Esophagus squamous epithelium (tissue), 5 donors: ENCODE data around the gene SF3A2. TPM values are rescaled to one million over a fixed set of nuclear protein-coding genes. Genes with fewer than 3 reads are reported as not detected.

Source experiments
- DNase-seq: peaks from one replicate; lab custom pipeline; 2025; lab: John Stamatoyannopoulos, UW
- H3K27ac ChIP-seq, 4 donors: fragments of 200-600 bp; sonication (generic); one replicate each; pipeline ENCODE4 v1.5.1; 2016 to 2019; ENCODE audit warnings: mild to moderate bottlenecking in 1 of 4
- H3K27me3 ChIP-seq, 4 donors: fragments of 200-600 bp; sonication (generic); 1 replicate in 3 of 4; 2 replicates in 1 of 4; pipeline versions ENCODE4 v1.5.1 to v1.6.0; 2017 to 2021; ENCODE audit warnings: antibody characterized with exemption in 1 of 4
- H3K36me3 ChIP-seq, 3 donors: fragments of 200-600 bp; sonication (generic); one replicate each; pipeline ENCODE4 v1.5.1; 2016 to 2019
- H3K4me1 ChIP-seq, 3 donors: fragments of 200-600 bp; sonication (generic); one replicate each; pipeline ENCODE4 v1.5.1; 2017 to 2019
- H3K4me3 ChIP-seq, 4 donors: fragments of 200-600 bp; sonication (generic); 1 replicate in 3 of 4; 2 replicates in 1 of 4; pipeline ENCODE4 v1.5.1; 2016 to 2019; ENCODE audit warnings: mild to moderate bottlenecking in 2 of 4, moderate library complexity in 1 of 4
- H3K9me3 ChIP-seq, 3 donors: fragments of 200-600 bp; sonication (generic); one replicate each; pipeline ENCODE4 v1.5.1; 2016 to 2019
- POLR2A ChIP-seq, 4 donors: fragments of 450-650 bp; IDR thresholded peaks; one replicate each; pipeline ENCODE4 v1.6.1; 2017; ENCODE audit warnings: antibody characterized with exemption in 4 of 4, mild to moderate bottlenecking in 4 of 4, moderate library complexity in 3 of 4
- WGBS, 2 donors: methylation state at CpG; one replicate each; pipeline ENCODE4 v1.1.5; 2018; 5-methylcytosine and 5-hydroxymethylcytosine counted together
- intact Hi-C: fragments of 100-400 bp; cut with DNase I; formaldehyde crosslinking; loops from one replicate; pipeline ENCODE4 v1.15.0; 2022
- total RNA-seq, 4 donors: library from RNA; depleted of rRNA; stranded (reverse); fragments of >200 nt; gene quantifications; one replicate each; pipeline ENCODE4 v1.1.0, GENCODE V29; 2016
- TF ChIP-seq, protein P1 (sequence below), 6 experiments: fragments of 450-650 bp in 4 of 6; fragments of 200-600 bp in 2 of 6; sonication (generic) in 2 of 6; IDR thresholded peaks; one replicate each; pipeline ENCODE4 v1.5.1; 2016 to 2019; ENCODE audit warnings: antibody characterized with exemption in 6 of 6, mild to moderate bottlenecking in 4 of 6, moderate library complexity in 4 of 6
- donor health status: DM: yes; HTN: yes; CAD: no.

The SF3A2 gene
- total RNA-seq, 4 donors from 2014 or later = 19.3 to 39.7 (median 31.3) TPM

DNA sequence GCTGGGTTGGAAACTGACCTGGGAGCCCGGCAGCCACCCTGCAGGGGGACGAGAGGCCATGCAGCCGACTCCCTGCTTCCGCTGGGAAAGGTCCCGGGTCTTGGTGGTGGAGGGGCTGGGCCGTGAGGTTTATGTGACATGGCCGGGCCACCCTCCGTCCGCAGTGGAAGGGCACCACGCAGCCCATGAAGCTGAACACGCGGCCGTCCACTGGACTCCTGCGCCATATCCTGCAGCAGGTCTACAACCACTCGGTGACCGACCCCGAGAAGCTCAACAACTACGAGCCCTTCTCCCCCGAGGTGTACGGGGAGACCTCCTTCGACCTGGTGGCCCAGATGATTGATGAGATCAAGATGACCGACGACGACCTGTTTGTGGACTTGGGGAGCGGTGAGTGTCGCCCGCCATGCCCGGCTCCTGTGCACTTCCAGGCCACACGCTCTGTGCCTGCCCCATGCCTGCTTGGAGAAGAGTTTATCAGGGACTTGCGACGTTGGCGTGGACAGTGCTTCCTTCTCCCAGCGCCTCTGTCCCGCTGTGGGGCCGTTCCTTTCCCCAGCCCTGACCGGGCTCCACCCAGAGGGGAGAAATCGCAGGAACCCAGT is 45.7 kb upstream of the SF3A2 start:
- TF ChIP-seq, protein P1, sequence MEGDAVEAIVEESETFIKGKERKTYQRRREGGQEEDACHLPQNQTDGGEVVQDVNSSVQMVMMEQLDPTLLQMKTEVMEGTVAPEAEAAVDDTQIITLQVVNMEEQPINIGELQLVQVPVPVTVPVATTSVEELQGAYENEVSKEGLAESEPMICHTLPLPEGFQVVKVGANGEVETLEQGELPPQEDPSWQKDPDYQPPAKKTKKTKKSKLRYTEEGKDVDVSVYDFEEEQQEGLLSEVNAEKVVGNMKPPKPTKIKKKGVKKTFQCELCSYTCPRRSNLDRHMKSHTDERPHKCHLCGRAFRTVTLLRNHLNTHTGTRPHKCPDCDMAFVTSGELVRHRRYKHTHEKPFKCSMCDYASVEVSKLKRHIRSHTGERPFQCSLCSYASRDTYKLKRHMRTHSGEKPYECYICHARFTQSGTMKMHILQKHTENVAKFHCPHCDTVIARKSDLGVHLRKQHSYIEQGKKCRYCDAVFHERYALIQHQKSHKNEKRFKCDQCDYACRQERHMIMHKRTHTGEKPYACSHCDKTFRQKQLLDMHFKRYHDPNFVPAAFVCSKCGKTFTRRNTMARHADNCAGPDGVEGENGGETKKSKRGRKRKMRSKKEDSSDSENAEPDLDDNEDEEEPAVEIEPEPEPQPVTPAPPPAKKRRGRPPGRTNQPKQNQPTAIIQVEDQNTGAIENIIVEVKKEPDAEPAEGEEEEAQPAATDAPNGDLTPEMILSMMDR (IDR thresholded peaks at IDR 0.05) = no peak
- TF ChIP-seq POLR2A (IDR thresholded peaks at IDR 0.05) = no peak
- H3K27me3 ChIP-seq = no peaks in the 10 kb centered on the region
- intact Hi-C loops = no loop called here
- H3K36me3 ChIP-seq = peaks cover 20 to 100% (median 30%) of the 10 kb centered on the region in 3 donors
- DNase-seq = no peak
- 93 to 99% methylated on average over 9 to 12 of the region's 37 CpGs for WGBS, 2 donors
- no peak overlapping the region for H3K27ac ChIP-seq
- peaks cover 13 to 33% (median 18%) of the 10 kb centered on the region in 3 donors for H3K4me1 ChIP-seq
- no peak overlapping the region for H3K4me3 ChIP-seq
- H3K9me3 ChIP-seq = no peaks in the 10 kb centered on the region

DNA sequence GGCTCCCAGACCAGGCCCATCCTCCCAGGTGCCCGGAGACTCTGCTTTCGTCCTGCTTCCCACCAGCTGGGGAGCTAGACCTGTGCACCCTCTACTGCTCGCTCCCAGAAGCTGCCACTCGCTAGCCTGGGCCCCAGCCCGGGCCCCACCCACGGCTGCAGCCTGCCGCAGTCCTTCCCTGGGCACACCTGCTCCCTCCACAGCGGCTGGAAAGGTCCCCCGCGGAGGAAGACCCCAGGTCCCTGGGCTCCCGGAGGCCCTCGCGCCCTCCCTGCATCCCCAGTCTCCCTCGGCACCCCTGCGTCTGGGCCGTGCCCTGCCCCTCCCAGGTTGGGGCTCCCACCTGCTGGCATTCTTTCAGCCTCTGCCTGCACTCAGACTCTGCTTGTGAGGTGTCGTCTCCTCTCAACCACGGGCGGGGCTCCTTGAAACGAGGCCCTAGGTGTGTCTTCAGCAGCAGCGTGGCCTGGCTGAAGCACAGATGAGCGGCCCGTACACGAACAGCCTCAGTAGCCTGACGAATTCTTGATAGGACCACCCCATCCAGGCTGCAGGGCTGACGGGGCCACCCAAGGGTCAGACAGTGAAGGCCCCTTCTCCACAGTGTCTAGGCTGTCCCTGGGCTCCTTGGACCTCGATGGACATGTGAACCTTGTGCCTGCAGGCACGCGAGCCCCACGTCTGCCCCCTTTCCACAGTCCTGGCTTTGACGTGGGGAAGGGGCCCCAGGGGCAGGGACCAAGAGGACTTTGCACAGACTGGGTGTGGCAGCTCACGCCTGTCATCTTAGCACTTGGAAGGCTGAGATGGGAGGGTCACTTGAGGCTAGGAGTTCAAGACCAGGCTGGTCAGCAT is 44.9 kb upstream of the SF3A2 start:
- intact Hi-C loops = no loop called here
- Histone ChIP-seq H3K36me3 (peaks cover 20 to 100% (median 29%) of the 10 kb centered on the region in 3 donors), H3K9me3 (no peaks in the 10 kb centered on the region), H3K4me1 (peaks cover 6 to 26% (median 12%) of the 10 kb centered on the region in 3 donors), H3K27me3 (no peaks in the 10 kb centered on the region), H3K4me3 (no peak overlapping the region), H3K27ac (no peak overlapping the region)
- DNase-seq = no peak
- TF ChIP-seq, protein P1 (IDR thresholded peaks at IDR 0.05) = no peak
- no peak for TF ChIP-seq POLR2A (IDR thresholded peaks at IDR 0.05)
- WGBS, 2 donors = 82 to 100% methylated on average over 1 to 2 of the region's 32 CpGs

DNA sequence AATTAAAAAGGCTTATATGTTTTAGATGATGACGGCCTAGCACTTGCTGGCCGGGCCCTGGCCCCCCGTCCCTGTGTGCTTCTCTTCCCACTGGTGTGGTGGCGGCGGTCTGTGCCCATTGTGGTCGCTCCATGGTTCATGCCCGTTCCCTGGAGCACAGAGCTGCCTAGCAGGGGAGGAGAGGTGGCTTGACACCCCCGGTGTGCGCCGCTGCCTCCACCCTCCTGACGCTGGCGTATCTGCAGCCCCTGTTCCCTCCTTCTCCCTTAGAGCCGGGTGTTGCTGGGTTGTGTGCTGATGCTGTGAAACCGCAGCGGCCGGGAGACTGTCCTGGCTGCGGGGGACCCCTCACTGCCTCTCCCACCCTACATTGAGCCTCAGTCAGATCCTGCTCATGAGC is 43.8 kb upstream of the SF3A2 start:
- no peak for DNase-seq
- intact Hi-C loops = no loop called here
- WGBS, 2 donors = 91 to 94% methylated on average over 6 to 12 of the region's 17 CpGs
- H3K27me3 ChIP-seq = no peaks in the 10 kb centered on the region
- TF ChIP-seq POLR2A (IDR thresholded peaks at IDR 0.05) = no peak
- TF ChIP-seq, protein P1 (IDR thresholded peaks at IDR 0.05) = no peak
- H3K4me1 ChIP-seq = peaks cover 0 to 17% (median 4%) of the 10 kb centered on the region in 3 donors
- H3K4me3 ChIP-seq = no peak overlapping the region
- no peak overlapping the region for H3K27ac ChIP-seq
- peaks cover 20 to 100% (median 27%) of the 10 kb centered on the region in 3 donors for H3K36me3 ChIP-seq
- no peaks in the 10 kb centered on the region for H3K9me3 ChIP-seq

DNA sequence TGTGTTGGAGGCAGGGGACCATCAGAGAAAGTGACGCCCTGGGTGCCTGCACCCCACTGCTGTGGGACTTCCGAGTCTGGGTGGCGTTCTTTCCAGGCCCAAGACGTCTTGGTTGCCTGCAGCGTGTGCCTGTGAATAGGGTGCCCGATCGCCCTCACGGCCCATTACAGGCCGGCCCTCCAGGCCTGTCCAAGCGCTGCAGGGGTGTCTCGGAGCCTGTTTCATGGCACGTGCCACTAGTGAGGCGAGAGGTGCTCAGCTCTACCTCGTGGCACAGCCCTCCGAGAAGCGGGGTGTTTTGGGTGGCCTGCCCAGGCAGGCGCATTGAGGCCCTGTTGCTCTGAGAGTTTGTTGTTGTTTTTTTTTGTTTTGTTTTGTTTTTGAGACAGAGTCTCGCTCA is 42.8 kb upstream of the SF3A2 start:
- Histone ChIP-seq H3K9me3 (no peaks in the 10 kb centered on the region), H3K4me3 (no peak overlapping the region), H3K36me3 (peaks cover 20 to 100% (median 27%) of the 10 kb centered on the region in 3 donors), H3K4me1 (peaks cover 0 to 8% (median 0%) of the 10 kb centered on the region in 3 donors), H3K27me3 (no peaks in the 10 kb centered on the region), H3K27ac (no peak overlapping the region)
- DNase-seq = no peak
- intact Hi-C loops = no loop called here
- TF ChIP-seq, protein P1 (IDR thresholded peaks at IDR 0.05) = no peak
- TF ChIP-seq POLR2A (IDR thresholded peaks at IDR 0.05) = no peak
- WGBS, 2 donors = 91 to 92% methylated on average over 10 to 13 of the region's 18 CpGs
